GM15510 (cell line): Measurements from ENCODE around the gene TMEM156.

Experiments
- POLR2A ChIP-seq: IDR thresholded peaks from 3 replicates; pipeline ENCODE4 v1.6.1; 2011; ENCODE audit warnings: borderline replicate concordance; ENCODE audit not compliant: insufficient read length; ENCODE audit errors: extremely low read depth

Gene TMEM156

GRCh38 chr4:38985410-38986100 is 46.7 kb downstream of the TMEM156 start:
- TF ChIP-seq POLR2A, result no peak

- TF ChIP-seq POLR2A, result no peak
These were observed 48.2 kb downstream of the TMEM156 start for GRCh38 chr4:38983787-38984598.

DNA sequence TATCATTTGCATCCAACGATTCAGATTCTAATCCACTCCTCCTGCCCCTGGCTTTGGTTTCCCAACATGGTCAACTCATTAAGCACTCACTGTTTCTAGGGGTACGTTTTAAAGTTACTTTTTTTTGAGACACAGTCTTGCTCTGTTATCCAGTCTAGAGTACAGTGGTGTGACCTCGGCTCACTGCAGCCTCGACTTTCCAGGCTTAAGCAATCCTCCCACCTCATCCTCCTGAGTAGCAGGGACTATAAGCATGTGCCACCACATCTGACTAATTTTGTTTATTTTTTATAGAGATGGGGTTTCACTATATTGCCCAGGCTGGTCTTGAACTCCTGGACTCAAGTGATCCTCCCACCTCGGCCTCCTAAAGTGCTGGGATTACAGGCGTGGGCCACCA is 48.9 kb downstream of the TMEM156 start:
- no peak for TF ChIP-seq POLR2A

- TF ChIP-seq POLR2A, result no peak
These were observed 49.7 kb downstream of the TMEM156 start for GRCh38 chr4:38982361-38983095.

DNA sequence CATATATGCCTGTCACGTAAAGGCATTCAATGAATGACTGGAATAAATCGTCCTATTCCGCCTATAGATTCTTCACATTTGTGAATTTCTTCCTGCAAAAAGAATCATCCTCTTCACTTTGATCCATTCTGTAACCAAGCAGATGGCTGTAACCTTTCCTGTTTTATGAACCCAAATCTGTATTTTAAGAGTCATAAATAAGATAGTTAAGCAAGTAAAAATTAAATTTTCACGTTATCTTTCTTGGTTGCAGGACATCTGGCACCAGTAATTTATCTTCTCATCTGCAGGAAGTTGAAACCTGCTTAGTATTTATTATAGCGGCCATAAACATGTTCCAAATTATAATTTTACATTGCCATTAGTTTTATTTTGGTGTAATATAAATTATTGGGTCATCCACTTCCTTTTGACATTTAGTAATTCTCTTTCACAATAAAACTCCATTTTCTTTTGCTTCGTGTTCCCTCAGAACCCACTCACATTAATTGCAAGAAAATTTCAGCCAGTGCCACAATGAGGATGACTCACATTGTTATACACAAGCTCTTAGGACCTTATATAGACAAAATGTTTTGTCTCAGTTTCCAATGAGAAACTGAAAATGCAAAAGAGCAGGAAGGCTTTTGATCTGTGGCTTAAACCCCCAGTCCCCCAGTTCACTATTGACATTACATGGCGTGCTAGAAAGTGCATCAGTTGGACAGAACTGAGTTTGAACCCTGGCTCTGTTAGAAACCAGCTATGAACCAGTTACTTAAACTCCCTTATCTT is 51.1 kb downstream of the TMEM156 start:
- no peak for TF ChIP-seq POLR2A

DNA sequence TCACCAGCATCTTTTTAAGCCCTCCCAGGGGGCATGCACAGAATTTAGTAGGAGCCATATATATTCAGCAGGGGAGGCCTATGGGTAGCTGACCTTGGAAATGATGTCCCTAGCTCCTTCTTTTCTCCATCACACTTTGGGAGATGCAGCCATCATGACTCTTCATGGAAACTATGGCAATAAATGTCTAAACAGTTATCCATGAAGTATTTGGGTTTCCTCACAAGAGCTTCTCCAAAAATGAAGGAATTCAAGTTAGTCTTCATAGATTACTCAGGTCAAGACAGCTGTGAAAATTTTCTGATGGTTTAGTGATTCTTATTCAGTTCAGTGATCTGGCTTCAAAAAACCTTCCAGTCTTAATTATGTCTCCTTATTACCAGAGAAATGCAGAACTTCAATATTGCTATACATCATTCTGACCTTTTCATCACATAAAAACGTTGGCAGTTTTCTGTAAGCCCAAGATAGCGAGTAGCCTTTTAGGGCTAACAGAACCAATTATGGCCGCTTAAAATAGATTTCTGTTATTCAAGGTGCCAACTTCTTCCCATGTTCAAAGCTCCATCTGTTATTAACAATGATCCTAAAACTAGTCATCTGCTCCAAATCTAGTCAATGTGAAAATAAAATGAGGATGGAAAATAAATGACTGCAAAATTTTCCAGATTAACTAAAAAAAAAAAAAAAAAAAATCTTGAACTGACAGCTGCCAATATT is 52.5 kb downstream of the TMEM156 start:
- no peak for TF ChIP-seq POLR2A

DNA sequence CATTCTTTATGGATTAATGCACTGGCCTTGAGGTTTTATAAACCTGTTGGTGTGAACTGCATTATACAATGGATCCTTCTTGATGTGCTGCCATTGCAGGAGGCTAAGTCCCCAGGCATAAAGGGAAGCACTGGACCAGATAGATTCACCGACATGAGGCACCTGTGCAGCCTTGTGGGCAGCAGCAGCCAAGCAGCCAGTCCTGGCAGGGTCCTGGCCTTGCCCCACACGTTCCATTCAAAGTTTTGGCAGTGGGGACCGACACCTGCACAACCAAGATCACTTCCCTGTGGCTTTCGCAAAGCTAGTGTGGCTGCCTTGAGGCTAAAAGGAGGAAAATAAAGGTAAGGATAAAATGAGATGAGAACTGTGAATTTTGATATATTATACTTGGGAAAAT is 53.1 kb downstream of the TMEM156 start:
- no peak for TF ChIP-seq POLR2A

DNA sequence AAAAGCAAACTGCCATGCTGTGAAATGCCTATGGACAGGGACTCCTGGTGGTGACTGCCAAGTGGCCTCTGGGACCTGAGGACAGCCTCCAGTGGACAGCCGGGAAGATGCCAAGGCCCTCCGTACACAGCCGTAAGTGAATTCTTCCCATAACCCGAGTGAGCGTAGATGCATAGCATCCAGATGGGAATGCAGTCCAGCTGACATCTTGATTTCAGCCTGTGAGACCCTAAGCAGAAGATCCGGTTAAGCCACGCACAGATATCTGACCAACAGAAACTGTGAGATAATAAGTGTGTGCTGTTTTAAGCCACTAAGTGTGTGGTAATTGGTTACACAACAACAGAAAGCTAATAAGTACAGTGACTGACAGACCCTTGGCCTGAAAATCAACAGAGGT is 55.9 kb downstream of the TMEM156 start:
- no peak for TF ChIP-seq POLR2A

DNA sequence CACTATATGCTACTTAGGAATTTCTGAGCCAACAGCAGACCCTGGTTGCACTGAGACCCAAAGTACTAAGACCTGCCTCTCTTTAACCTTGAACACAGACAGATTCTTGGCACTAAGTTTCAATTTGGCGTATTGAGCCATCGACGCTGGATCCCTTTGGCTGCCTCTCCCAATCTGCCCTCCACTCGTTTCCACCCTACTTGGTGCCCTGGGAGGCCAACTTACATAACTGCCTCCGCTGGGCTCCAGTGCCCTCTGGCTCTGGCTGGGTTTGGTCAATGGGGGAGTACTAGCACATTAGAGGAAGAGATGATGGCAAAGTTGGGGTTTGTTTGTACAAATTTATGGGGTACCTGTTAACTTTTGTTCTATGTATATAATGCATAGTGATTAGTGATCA is 63.5 kb downstream of the TMEM156 start:
- TF ChIP-seq POLR2A, result no peak

GRCh38 chr4:38967260-38968095 is 64.7 kb downstream of the TMEM156 start:
- TF ChIP-seq POLR2A, result no peak

DNA sequence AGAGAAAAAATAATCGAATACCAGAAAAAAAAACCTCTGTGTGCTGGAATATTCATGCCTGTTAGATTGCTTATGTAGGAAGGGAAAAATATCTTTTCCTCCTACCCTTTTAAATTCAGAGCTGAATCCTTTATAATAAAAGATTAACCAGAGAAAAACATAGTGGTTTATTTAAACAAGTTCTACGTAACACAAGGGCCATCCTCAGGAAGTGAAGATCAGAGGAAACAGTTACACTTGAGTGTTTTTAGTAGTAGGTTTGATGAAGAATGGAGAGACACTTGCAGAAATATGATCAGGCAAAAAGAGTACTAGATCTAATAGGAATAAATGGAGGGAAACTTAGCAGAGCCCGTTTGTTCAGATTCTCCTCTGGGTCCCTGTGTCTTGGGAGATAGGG is 66.3 kb downstream of the TMEM156 start:
- no peak for TF ChIP-seq POLR2A

DNA sequence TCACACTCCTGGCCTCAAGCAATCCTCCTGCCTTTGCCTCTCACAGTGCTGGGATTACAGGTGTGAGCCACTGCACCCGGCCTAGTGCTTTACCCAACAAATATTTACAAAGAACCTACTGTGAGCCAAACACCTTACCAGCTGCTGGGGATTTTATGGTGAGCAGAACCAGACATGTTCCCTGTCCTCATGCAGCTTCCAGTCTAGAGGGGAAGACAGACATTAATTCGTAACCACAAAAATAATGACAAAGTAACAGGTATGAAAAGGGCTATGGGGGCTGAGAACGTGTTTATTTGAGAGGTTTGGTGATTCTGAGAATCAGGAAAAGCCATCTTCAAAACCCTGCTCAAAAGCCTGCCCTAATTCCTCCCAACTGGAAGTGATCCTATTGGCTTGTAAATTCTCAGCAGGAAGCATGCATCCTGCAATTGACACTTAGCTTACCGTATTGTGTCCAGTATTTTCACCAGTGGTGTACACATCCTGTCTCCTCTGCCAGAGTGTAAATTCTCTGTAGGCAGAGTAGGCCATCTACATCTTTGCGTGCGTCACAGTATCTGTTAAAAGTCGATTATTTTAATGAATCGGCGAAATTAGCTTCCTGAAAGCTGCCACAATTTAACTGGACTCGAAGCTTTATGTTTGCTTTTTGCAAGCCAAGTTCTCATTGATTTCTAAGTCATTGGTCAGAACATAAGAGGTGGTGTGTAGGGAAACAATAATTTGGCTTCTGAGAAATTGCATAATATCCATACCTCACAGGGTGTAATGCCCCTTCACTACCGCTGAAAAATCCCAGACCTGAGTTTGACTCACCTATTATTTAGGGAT is 67.0 kb downstream of the TMEM156 start:
- no peak for TF ChIP-seq POLR2A
